ENCODE measurements around the gene ZNF302.

Gene ZNF302

DNA sequence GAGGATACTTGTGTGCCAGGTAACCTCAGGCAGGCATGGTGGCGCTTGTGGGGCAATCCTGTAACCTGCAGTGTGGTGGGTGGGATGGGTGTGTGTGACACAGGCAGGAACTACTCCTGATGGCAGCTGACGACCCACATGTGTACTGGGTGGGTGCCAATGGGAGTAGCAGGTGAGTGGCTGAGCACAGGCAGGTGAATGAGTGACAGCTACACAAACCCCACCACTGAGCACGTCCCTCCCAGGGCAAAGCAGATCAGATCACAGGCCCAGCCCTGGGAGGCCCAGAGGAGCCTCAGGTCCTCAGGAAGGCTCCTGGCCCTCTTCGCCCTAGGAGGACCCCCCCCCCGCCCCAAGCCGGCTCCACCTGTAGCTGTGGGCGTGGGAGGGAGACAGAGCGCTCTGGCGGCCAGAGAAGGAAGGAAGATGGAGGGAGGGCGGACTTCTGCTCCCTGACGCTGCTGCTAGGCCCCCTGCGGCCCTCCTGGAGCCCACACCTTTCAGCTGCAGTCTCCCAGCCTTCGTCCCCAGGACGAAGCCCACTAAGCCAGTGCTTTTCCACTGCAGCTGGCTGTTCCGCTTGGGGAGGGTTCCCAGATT is 55.2 kb downstream of the ZNF302 start:
- DNase-seq (ENCODE audit: low read depth in 2 of 2), result no peak

DNA sequence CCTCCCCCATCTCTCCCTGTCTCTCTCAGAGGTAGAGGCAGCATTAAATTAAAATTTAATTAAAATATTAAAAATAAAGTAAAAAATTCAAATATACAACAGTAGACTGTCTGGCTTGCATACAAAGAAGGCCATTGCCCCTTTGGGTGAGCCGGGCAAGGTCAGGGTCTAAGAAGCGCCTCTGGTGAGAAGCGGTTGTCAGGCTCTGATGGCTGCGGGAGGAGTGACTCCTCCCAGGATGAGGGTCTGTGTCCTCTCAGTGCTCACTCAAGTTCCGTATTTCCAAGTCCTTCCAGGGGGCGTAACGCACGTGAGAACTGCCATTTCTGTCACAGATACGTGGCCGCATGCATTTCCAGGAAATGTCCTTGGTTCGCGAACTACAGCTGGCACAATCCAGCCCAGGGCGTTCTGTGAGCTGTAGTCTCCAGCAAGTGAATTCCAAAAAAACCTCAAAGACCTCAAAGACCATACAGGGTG is 55.8 kb downstream of the ZNF302 start:
- no peak for DNase-seq (ENCODE audit: low read depth in 2 of 2)

DNA sequence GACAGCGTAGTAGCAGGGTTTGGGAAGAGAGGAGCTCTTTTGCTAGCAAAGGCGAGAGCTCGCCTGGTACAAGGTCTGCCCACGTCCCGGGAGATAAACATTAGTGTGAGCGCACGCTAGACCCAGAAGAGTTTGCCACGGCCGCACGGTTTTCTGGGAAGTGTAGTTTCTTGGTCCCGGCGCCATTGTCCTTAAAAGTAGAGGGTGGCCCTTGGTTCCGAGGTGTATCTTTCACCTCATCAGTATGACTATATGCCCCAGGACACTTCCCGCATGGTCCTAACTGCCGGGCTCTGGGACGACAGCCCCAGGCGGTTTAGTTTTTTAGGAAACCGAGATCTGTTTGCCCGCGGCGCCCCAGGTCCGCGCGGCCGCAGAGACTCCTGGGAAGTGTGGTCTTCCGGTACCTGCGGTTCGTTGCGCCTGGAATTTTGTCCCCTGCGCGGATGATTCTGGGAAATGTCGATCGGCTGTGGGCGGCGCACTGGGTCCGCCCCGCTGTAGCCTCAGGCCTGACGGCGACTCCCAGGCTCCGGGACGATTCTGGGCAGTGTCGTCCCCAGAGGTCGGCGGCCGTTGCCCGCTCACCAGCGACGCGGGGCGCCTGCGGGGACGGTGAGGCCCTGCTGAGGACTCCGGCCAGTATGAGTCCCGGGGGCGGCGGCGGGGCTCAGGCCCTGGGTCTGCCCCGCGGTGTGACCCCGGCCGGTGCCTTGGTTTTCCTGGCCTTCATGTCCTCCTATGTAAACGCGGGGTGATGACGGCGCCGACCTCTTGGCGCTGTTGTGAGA is 56.5 kb downstream of the ZNF302 start, which contains the start of gene ZNF181:
Gene ZNF181, plus strand, starts transcription at position 498 of the 791 bp plus-strand sequence. CDS start 795 bp downstream, outside the sequence.
- DNase-seq (ENCODE audit: low read depth in 2 of 2), result peak; percentile 75 to 76

DNA sequence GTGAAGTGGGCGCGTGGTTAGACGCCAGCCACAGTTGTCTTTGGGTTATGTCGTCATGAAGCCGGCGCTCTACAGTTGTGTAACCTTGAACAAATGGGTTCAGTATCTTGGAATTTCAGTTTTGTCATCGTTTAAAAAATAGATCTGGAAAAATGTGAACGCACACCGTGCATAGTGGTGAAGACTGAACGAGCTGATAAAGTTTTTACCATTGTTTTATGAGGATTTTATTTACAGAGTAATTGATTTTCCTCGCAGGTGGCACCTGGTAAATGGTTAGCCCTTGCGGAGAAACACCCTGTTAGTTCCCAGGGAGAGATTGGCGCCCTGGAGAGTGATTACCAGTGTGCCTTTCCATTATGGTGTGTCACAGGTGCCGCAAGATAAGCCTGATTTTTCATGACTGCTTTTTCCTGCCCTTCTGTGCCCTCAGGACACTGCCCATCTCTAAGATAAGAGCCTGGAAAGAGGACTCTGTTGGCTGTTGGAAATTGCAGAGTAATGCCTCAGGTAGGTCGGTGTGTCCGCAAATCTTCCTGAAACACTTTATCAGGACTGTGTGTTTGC is 57.1 kb downstream of the ZNF302 start:
- peak in 1 of 2 donors; percentile 47 for DNase-seq (ENCODE audit: low read depth in 2 of 2)

Measured in stimulated activated CD4-positive, alpha-beta T cell treated with anti-CD3 and anti-CD28 coated beads, Interleukin-15, amount 100 ng/mL, for 48 hours (primary cell).